Stimulated activated CD4-positive, alpha-beta T cell treated with anti-CD3 and anti-CD28 coated beads, Interleukin-4, amount 100 ng/mL, for 4 hours (primary cell): ENCODE results near the gene LRRC7.
"Not testable (repeated sequence)": the region's sequence is repeated elsewhere in the genome, so short reads cannot be mapped to it uniquely, and the experiment has no call there.

Experiments
- DNase-seq, 2 experiments: peaks; one replicate each; pipeline ENCODE4 v3.0.0-alpha.2; 2020

The LRRC7 gene

GRCh38 chr1:69702085-69702484, 134.4 kb downstream of the LRRC7 start:
- no peak for DNase-seq

- no peak for DNase-seq
These were observed 138.8 kb downstream of the LRRC7 start for GRCh38 chr1:69706473-69706872.

GRCh38 chr1:69707103-69707502, 139.4 kb downstream of the LRRC7 start:
- DNase-seq = no peak

GRCh38 chr1:69710484-69711189, 142.9 kb downstream of the LRRC7 start:
- DNase-seq = no peak

GRCh38 chr1:69711190-69711930, 143.6 kb downstream of the LRRC7 start:
- DNase-seq = no peak

- DNase-seq = not testable (repeated sequence)
These were observed 150.1 kb downstream of the LRRC7 start for GRCh38 chr1:69717834-69718233.

GRCh38 chr1:69728206-69728605, 160.5 kb downstream of the LRRC7 start:
- DNase-seq = no peak

- DNase-seq = no peak
These were observed 165.3 kb downstream of the LRRC7 start for GRCh38 chr1:69733061-69733460.

GRCh38 chr1:69737527-69738185, 169.9 kb downstream of the LRRC7 start:
- no peak for DNase-seq

- DNase-seq = no peak
These were observed 170.9 kb downstream of the LRRC7 start for GRCh38 chr1:69738458-69739250.

GRCh38 chr1:69739251-69739605, 171.5 kb downstream of the LRRC7 start:
- no peak for DNase-seq

- no peak for DNase-seq
These were observed 175.4 kb downstream of the LRRC7 start for GRCh38 chr1:69743146-69743545.

- DNase-seq = no peak
These were observed 176.7 kb downstream of the LRRC7 start for GRCh38 chr1:69744381-69744780.

GRCh38 chr1:69747207-69747606, 179.5 kb downstream of the LRRC7 start:
- DNase-seq = no peak

GRCh38 chr1:69750638-69751037, 182.9 kb downstream of the LRRC7 start:
- no peak for DNase-seq

GRCh38 chr1:69752831-69753230, 185.1 kb downstream of the LRRC7 start:
- no peak for DNase-seq

- DNase-seq = no peak
These were observed 186.8 kb downstream of the LRRC7 start for GRCh38 chr1:69754521-69754920.

GRCh38 chr1:69755647-69756046, 187.9 kb downstream of the LRRC7 start:
- no peak for DNase-seq

- no peak for DNase-seq
These were observed 198.2 kb downstream of the LRRC7 start for GRCh38 chr1:69765951-69766350.

GRCh38 chr1:69766431-69767180, 198.9 kb downstream of the LRRC7 start:
- no peak for DNase-seq

- no peak for DNase-seq
These were observed 208.8 kb downstream of the LRRC7 start for GRCh38 chr1:69776555-69776954.

- no peak for DNase-seq
These were observed 209.7 kb downstream of the LRRC7 start for GRCh38 chr1:69777423-69777822.
